IPS-20b (cell line): Measurements from ENCODE around the gene CUX1.

Experiments used
- H3K27ac ChIP-seq: one replicate; pipeline ENCODE4 v1.5.1; 2013; ENCODE audit warnings: low read length
- H3K27me3 ChIP-seq: 2 replicates; pipeline ENCODE4 v1.6.1; 2013; ENCODE audit warnings: mild to moderate bottlenecking, low read length, inconsistent platforms; ENCODE audit not compliant: insufficient read depth
- H3K36me3 ChIP-seq: 2 replicates; pipeline ENCODE4 v1.6.1; 2013; ENCODE audit warnings: low read depth, mild to moderate bottlenecking, inconsistent platforms, low read length, moderate library complexity; ENCODE audit not compliant: insufficient read depth
- H3K4me1 ChIP-seq: 2 replicates; pipeline ENCODE4 v1.6.1; 2013; ENCODE audit warnings: mild to moderate bottlenecking, control low read depth, inconsistent platforms, low read length, moderate library complexity; ENCODE audit not compliant: insufficient read depth
- H3K4me3 ChIP-seq: 2 replicates; pipeline ENCODE4 v1.5.1; 2013; ENCODE audit warnings: mild to moderate bottlenecking, low read length, inconsistent platforms
- H3K9ac ChIP-seq: 2 replicates; pipeline ENCODE4 v1.6.1; 2013; ENCODE audit warnings: low read depth, mild to moderate bottlenecking, inconsistent platforms, low read length, moderate library complexity
- H3K9me3 ChIP-seq: 2 replicates; pipeline ENCODE4 v1.6.1; 2013; ENCODE audit warnings: mild to moderate bottlenecking, low read depth, low read length, inconsistent platforms; ENCODE audit not compliant: insufficient read depth

Gene CUX1

GRCh38 chr7:102302025-102302424 lies 484.6 kb downstream of the CUX1 start:
- Histone ChIP-seq H3K27ac (no peak overlapping the region), H3K9ac (no peak overlapping the region; the same call in 1 of the 2 replicates), H3K27me3 (peaks cover 12% of the 10 kb centered on the region), H3K4me1 (peaks cover 5% of the 10 kb centered on the region; the same call in 1 of the 2 replicates), H3K9me3 (no peaks in the 10 kb centered on the region), H3K4me3 (no peak overlapping the region), H3K36me3 (no peaks in the 10 kb centered on the region)

- H3K9me3 ChIP-seq = no peaks in the 10 kb centered on the region
- H3K4me3 ChIP-seq = no peak overlapping the region
- peaks cover 11% of the 10 kb centered on the region for H3K4me1 ChIP-seq
- no peak overlapping the region for H3K9ac ChIP-seq
- no peaks in the 10 kb centered on the region for H3K36me3 ChIP-seq
- H3K27me3 ChIP-seq = peaks cover 12% of the 10 kb centered on the region
- H3K27ac ChIP-seq = no peak overlapping the region
Measured at GRCh38 chr7:102303669-102304422, 486.4 kb downstream of the CUX1 start.

GRCh38 chr7:102304668-102305067 lies 487.2 kb downstream of the CUX1 start:
- Histone ChIP-seq H3K9me3 (no peaks in the 10 kb centered on the region), H3K9ac (no peak overlapping the region; the same call in 1 of the 2 replicates), H3K36me3 (no peaks in the 10 kb centered on the region; the same call in 1 of the 2 replicates), H3K4me1 (peaks cover 11% of the 10 kb centered on the region), H3K4me3 (no peak overlapping the region), H3K27me3 (peaks cover 8% of the 10 kb centered on the region), H3K27ac (no peak overlapping the region)

- Histone ChIP-seq H3K27me3 (no peaks in the 10 kb centered on the region), H3K27ac (no peak overlapping the region), H3K9me3 (no peaks in the 10 kb centered on the region), H3K4me1 (peaks cover 11% of the 10 kb centered on the region), H3K4me3 (no peak overlapping the region), H3K36me3 (no peaks in the 10 kb centered on the region; the same call in 1 of the 2 replicates), H3K9ac (no peak overlapping the region)
Measured at GRCh38 chr7:102305414-102306268, 488.2 kb downstream of the CUX1 start.

- H3K9ac ChIP-seq = no peak overlapping the region; the same call in 1 of the 2 replicates
- H3K36me3 ChIP-seq = no peaks in the 10 kb centered on the region; the same call in 1 of the 2 replicates
- no peak overlapping the region for H3K27ac ChIP-seq
- no peaks in the 10 kb centered on the region for H3K27me3 ChIP-seq
- H3K4me1 ChIP-seq = peaks cover 11% of the 10 kb centered on the region
- H3K9me3 ChIP-seq = no peaks in the 10 kb centered on the region
- H3K4me3 ChIP-seq = no peak overlapping the region; the same call in 1 of the 2 replicates
Measured at GRCh38 chr7:102306916-102307677, 489.7 kb downstream of the CUX1 start.

GRCh38 chr7:102310414-102310815 lies 493.0 kb downstream of the CUX1 start:
- H3K27me3 ChIP-seq = no peaks in the 10 kb centered on the region
- no peak overlapping the region for H3K9ac ChIP-seq
- H3K27ac ChIP-seq = no peak overlapping the region
- no peaks in the 10 kb centered on the region for H3K9me3 ChIP-seq
- peaks cover 11% of the 10 kb centered on the region for H3K4me1 ChIP-seq
- H3K36me3 ChIP-seq = no peaks in the 10 kb centered on the region; the same call in 1 of the 2 replicates
- H3K4me3 ChIP-seq = no peak overlapping the region

- Histone ChIP-seq H3K9ac (no peak overlapping the region), H3K27ac (no peak overlapping the region), H3K4me1 (peaks cover 3% of the 10 kb centered on the region), H3K27me3 (no peaks in the 10 kb centered on the region), H3K36me3 (no peaks in the 10 kb centered on the region; the same call in 1 of the 2 replicates), H3K4me3 (no peak overlapping the region), H3K9me3 (no peaks in the 10 kb centered on the region)
Measured at GRCh38 chr7:102312317-102312716, 494.9 kb downstream of the CUX1 start.

- H3K27ac ChIP-seq = no peak overlapping the region
- no peaks in the 10 kb centered on the region for H3K9me3 ChIP-seq
- H3K9ac ChIP-seq = no peak overlapping the region
- H3K4me1 ChIP-seq = no peaks in the 10 kb centered on the region
- H3K4me3 ChIP-seq = no peak overlapping the region
- H3K36me3 ChIP-seq = no peaks in the 10 kb centered on the region
- no peaks in the 10 kb centered on the region for H3K27me3 ChIP-seq
Measured at GRCh38 chr7:102313997-102314780, 496.8 kb downstream of the CUX1 start.

- Histone ChIP-seq H3K4me1 (peaks cover 2% of the 10 kb centered on the region; the same call in 1 of the 2 replicates), H3K4me3 (no peak overlapping the region), H3K36me3 (no peaks in the 10 kb centered on the region), H3K27ac (no peak overlapping the region), H3K9me3 (no peaks in the 10 kb centered on the region), H3K27me3 (peaks cover 10% of the 10 kb centered on the region), H3K9ac (no peak overlapping the region)
Measured at GRCh38 chr7:102317231-102318059, 500.0 kb downstream of the CUX1 start.

GRCh38 chr7:102318482-102318971 lies 501.1 kb downstream of the CUX1 start:
- no peak overlapping the region for H3K4me3 ChIP-seq
- no peaks in the 10 kb centered on the region for H3K9me3 ChIP-seq
- peaks cover 2% of the 10 kb centered on the region; the same call in 1 of the 2 replicates for H3K4me1 ChIP-seq
- H3K9ac ChIP-seq = no peak overlapping the region
- H3K36me3 ChIP-seq = no peaks in the 10 kb centered on the region
- peaks cover 17% of the 10 kb centered on the region for H3K27me3 ChIP-seq
- H3K27ac ChIP-seq = no peak overlapping the region
